H1 (cell line): Measurements from ENCODE around the gene TECTB.

Experiments used
- BACH1 ChIP-seq: IDR thresholded peaks from 2 replicates; pipeline ENCODE4 v1.6.1; 2012; ENCODE audit warnings: low read length, improper control_type of control experiment
- EGR1 ChIP-seq: IDR thresholded peaks from 2 replicates; pipeline ENCODE4 v1.6.1; 2011; ENCODE audit warnings: low read depth, low read length, borderline replicate concordance
- POLR2A ChIP-seq, 2 experiments: IDR thresholded peaks; 1 replicate in 1 of 2; 2 replicates in 1 of 2; pipeline ENCODE4 v1.6.1; 2011; ENCODE audit warnings: low read depth in 2 of 2, low read length in 2 of 2, mild to moderate bottlenecking in 2 of 2; ENCODE audit errors: control extremely low read depth in 1 of 2
- POLR2AphosphoS5 ChIP-seq: IDR thresholded peaks from 2 replicates; pipeline ENCODE4 v1.6.1; 2011; ENCODE audit warnings: low read depth, low read length
- RAD21 ChIP-seq, 2 experiments: IDR thresholded peaks in 1 of 2; conservative IDR thresholded peaks in 1 of 2; 2 replicates each; pipeline ENCODE4 v1.6.1; 2011; ENCODE audit warnings: low read depth in 2 of 2, low read length in 2 of 2, improper control_type of control experiment in 1 of 2, inconsistent platforms in 1 of 2, mild to moderate bottlenecking in 1 of 2, moderate library complexity in 1 of 2
- SRF ChIP-seq: IDR thresholded peaks from 2 replicates; pipeline ENCODE4 v1.6.1; 2011; ENCODE audit warnings: mild to moderate bottlenecking, low read depth, low read length, moderate library complexity
- TF ChIP-seq, protein P1 (sequence below), 3 experiments: IDR thresholded peaks; 1 replicate in 2 of 3; 2 replicates in 1 of 3; pipeline versions ENCODE4 v1.5.1 to v1.6.1; 2011; ENCODE audit warnings: low read length in 3 of 3, mild to moderate bottlenecking in 3 of 3, inconsistent platforms in 2 of 3, low read depth in 1 of 3, moderate library complexity in 1 of 3; ENCODE audit not compliant: insufficient read depth in 1 of 3; ENCODE audit errors: control extremely low read depth in 1 of 3

DNA sequence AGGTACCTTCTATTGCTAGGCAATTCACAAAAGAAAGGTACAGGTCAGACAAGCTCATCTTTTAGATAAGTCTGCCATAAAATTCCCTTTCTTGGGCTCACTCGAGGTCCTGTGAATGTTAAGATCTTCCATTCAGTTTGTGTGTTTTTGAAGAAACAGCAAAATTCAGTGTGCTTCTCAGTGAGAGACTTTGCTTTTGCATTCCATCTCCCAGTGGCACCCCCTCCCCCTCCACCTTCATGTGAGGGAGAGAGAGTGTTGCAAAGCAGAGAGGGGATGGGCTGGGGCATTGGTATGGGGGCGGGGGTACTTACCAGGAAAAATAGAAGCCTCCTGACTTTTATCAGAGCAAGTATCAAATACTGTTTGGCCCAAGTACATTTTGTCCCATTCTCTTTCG, 3.8 kb upstream of the TECTB start:
- TF ChIP-seq POLR2AphosphoS5, result no peak
- no peak for TF ChIP-seq BACH1
- TF ChIP-seq, protein P1, sequence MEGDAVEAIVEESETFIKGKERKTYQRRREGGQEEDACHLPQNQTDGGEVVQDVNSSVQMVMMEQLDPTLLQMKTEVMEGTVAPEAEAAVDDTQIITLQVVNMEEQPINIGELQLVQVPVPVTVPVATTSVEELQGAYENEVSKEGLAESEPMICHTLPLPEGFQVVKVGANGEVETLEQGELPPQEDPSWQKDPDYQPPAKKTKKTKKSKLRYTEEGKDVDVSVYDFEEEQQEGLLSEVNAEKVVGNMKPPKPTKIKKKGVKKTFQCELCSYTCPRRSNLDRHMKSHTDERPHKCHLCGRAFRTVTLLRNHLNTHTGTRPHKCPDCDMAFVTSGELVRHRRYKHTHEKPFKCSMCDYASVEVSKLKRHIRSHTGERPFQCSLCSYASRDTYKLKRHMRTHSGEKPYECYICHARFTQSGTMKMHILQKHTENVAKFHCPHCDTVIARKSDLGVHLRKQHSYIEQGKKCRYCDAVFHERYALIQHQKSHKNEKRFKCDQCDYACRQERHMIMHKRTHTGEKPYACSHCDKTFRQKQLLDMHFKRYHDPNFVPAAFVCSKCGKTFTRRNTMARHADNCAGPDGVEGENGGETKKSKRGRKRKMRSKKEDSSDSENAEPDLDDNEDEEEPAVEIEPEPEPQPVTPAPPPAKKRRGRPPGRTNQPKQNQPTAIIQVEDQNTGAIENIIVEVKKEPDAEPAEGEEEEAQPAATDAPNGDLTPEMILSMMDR (IDR thresholded peaks at IDR 0.05; ENCODE audit: control extremely low read depth in 1 of 3, insufficient read depth in 1 of 3, low read depth in 1 of 3, low read length in 3 of 3), result no peak
- TF ChIP-seq EGR1, result no peak
- no peak for TF ChIP-seq RAD21 (IDR thresholded peaks at IDR 0.05 in 1 of 2, conservative IDR thresholded peaks at IDR 0.05 in 1 of 2; ENCODE audit: low read depth in 2 of 2, low read length in 2 of 2)
- TF ChIP-seq SRF, result no peak
- TF ChIP-seq POLR2A (IDR thresholded peaks at IDR 0.05; ENCODE audit: control extremely low read depth in 1 of 2, low read depth in 2 of 2, low read length in 2 of 2), result no peak
